Right atrium auricular region (tissue), 2 donors: ENCODE results near the gene TLK1. TPM values are rescaled to one million over a fixed set of nuclear protein-coding genes. Genes with fewer than 3 reads are reported as not detected.
"Not testable (repeated sequence)": the region's sequence is repeated elsewhere in the genome, so short reads cannot be mapped to it uniquely, and the experiment has no call there.

Experiments
- DNase-seq: peaks from one replicate; pipeline ENCODE4 v3.0.0-alpha.2; 2019; ENCODE audit warnings: low spot score
- H3K27ac ChIP-seq, 2 donors: fragments of 200-600 bp; sonication (generic); 1 replicate in 1 of 2; 2 replicates in 1 of 2; pipeline ENCODE4 v1.5.1; 2016 to 2019
- H3K27me3 ChIP-seq, 2 donors: fragments of 200-600 bp; sonication (generic); one replicate each; pipeline versions ENCODE4 v1.5.1 to v1.6.0; 2017 to 2019
- H3K36me3 ChIP-seq: fragments of 200-600 bp; sonication (generic); one replicate; pipeline ENCODE4 v1.5.1; 2016
- H3K4me1 ChIP-seq, 2 donors: fragments of 200-600 bp; sonication (generic); one replicate each; pipeline versions ENCODE4 v1.5.1 to v1.6.0; 2017 to 2019
- H3K4me3 ChIP-seq, 2 donors: fragments of 200-600 bp; sonication (generic); 1 replicate in 1 of 2; 2 replicates in 1 of 2; pipeline ENCODE4 v1.5.1; 2017 to 2019; ENCODE audit warnings: mild to moderate bottlenecking in 1 of 2, moderate library complexity in 1 of 2
- H3K9me3 ChIP-seq, 2 donors: fragments of 200-600 bp; sonication (generic); one replicate each; pipeline ENCODE4 v1.5.1; 2019
- CTCF ChIP-seq, 2 donors: fragments of 200-600 bp; sonication (generic); IDR thresholded peaks; one replicate each; pipeline ENCODE4 v1.5.1; 2019; ENCODE audit warnings: antibody characterized with exemption in 2 of 2
- total RNA-seq, 2 donors: library from RNA; depleted of rRNA; stranded (reverse); fragments of >200 nt; gene quantifications; one replicate each; pipeline ENCODE4 v1.1.0, GENCODE V29; 2016

TLK1 gene
- total RNA-seq, 2 donors from 2014 or later, result 21.0 to 21.7 TPM

GRCh38 chr2:171107803-171108202 is 52.9 kb downstream of the TLK1 start:
- H3K9me3 ChIP-seq, result no peaks in the 10 kb centered on the region
- DNase-seq, result no peak
- H3K4me1 ChIP-seq, result no peaks in the 10 kb centered on the region
- no peak overlapping the region for H3K27ac ChIP-seq
- no peak overlapping the region for H3K4me3 ChIP-seq
- H3K36me3 ChIP-seq, result no peaks in the 10 kb centered on the region
- H3K27me3 ChIP-seq, result no peaks in the 10 kb centered on the region
- no peak for TF ChIP-seq CTCF (IDR thresholded peaks at IDR 0.05)

- H3K36me3 ChIP-seq, result no peaks in the 10 kb centered on the region
- H3K9me3 ChIP-seq, result peaks cover 0 to 11% of the 10 kb centered on the region in 2 donors
- TF ChIP-seq CTCF (IDR thresholded peaks at IDR 0.05), result no peak
- H3K4me3 ChIP-seq, result no peak overlapping the region
- no peak overlapping the region for H3K27ac ChIP-seq
- no peaks in the 10 kb centered on the region for H3K4me1 ChIP-seq
- no peaks in the 10 kb centered on the region for H3K27me3 ChIP-seq
- no peak for DNase-seq
These were observed 56.3 kb downstream of the TLK1 start for GRCh38 chr2:171104379-171104778.

GRCh38 chr2:171102802-171103201 is 57.9 kb downstream of the TLK1 start:
- Histone ChIP-seq H3K4me3 (no peak overlapping the region), H3K27ac (no peak overlapping the region), H3K27me3 (no peaks in the 10 kb centered on the region), H3K9me3 (peaks cover 0 to 27% of the 10 kb centered on the region in 2 donors), H3K4me1 (no peaks in the 10 kb centered on the region), H3K36me3 (no peaks in the 10 kb centered on the region)
- TF ChIP-seq CTCF (IDR thresholded peaks at IDR 0.05), result no peak
- DNase-seq, result no peak

- no peak overlapping the region for H3K27ac ChIP-seq
- H3K9me3 ChIP-seq, result peaks cover 0 to 28% of the 10 kb centered on the region in 2 donors
- no peaks in the 10 kb centered on the region for H3K27me3 ChIP-seq
- no peaks in the 10 kb centered on the region for H3K36me3 ChIP-seq
- no peaks in the 10 kb centered on the region for H3K4me1 ChIP-seq
- no peak overlapping the region for H3K4me3 ChIP-seq
- no peak for TF ChIP-seq CTCF (IDR thresholded peaks at IDR 0.05)
- no peak for DNase-seq
These were observed 60.3 kb downstream of the TLK1 start for GRCh38 chr2:171100370-171100769.

GRCh38 chr2:171098607-171099006 is 62.1 kb downstream of the TLK1 start:
- no peak for DNase-seq
- Histone ChIP-seq H3K4me3 (no peak overlapping the region), H3K36me3 (no peaks in the 10 kb centered on the region), H3K4me1 (no peaks in the 10 kb centered on the region), H3K27me3 (no peaks in the 10 kb centered on the region), H3K9me3 (peaks cover 0 to 28% of the 10 kb centered on the region in 2 donors), H3K27ac (no peak overlapping the region)
- TF ChIP-seq CTCF (IDR thresholded peaks at IDR 0.05), result no peak

- Histone ChIP-seq H3K27ac (no peak overlapping the region), H3K36me3 (no peaks in the 10 kb centered on the region), H3K4me1 (no peaks in the 10 kb centered on the region), H3K4me3 (no peak overlapping the region), H3K9me3 (peaks cover 0 to 23% of the 10 kb centered on the region in 2 donors), H3K27me3 (no peaks in the 10 kb centered on the region)
- TF ChIP-seq CTCF (IDR thresholded peaks at IDR 0.05), result no peak
- DNase-seq, result no peak
These were observed 65.6 kb downstream of the TLK1 start for GRCh38 chr2:171095014-171095582.

GRCh38 chr2:171091517-171091916 is 69.2 kb downstream of the TLK1 start:
- not testable (repeated sequence) for H3K27me3 ChIP-seq, DNase-seq, H3K36me3 ChIP-seq, H3K4me1 ChIP-seq, H3K4me3 ChIP-seq, H3K9me3 ChIP-seq, H3K27ac ChIP-seq
